ENCODE results near the gene GKN1.

- TF ChIP-seq, protein P1, sequence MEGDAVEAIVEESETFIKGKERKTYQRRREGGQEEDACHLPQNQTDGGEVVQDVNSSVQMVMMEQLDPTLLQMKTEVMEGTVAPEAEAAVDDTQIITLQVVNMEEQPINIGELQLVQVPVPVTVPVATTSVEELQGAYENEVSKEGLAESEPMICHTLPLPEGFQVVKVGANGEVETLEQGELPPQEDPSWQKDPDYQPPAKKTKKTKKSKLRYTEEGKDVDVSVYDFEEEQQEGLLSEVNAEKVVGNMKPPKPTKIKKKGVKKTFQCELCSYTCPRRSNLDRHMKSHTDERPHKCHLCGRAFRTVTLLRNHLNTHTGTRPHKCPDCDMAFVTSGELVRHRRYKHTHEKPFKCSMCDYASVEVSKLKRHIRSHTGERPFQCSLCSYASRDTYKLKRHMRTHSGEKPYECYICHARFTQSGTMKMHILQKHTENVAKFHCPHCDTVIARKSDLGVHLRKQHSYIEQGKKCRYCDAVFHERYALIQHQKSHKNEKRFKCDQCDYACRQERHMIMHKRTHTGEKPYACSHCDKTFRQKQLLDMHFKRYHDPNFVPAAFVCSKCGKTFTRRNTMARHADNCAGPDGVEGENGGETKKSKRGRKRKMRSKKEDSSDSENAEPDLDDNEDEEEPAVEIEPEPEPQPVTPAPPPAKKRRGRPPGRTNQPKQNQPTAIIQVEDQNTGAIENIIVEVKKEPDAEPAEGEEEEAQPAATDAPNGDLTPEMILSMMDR (IDR thresholded peaks at IDR 0.05), result no peak
- no peak for TF ChIP-seq POLR2A (IDR thresholded peaks at IDR 0.05)
Observed at GRCh38 chr2:68946117-68946516, 28.3 kb upstream of the GKN1 start.
